Bronchial epithelial cell (primary cell): ENCODE results near the gene MOV10L1. TPM values are rescaled to one million over a fixed set of nuclear protein-coding genes. Genes with fewer than 3 reads are reported as not detected.
A peak's percentile ranks its signal among the peaks of the same experiment; 100 is the strongest.

ENCODE experiments used
- DNase-seq: peaks from one replicate; pipeline ENCODE4 v3.0.0-alpha.2; 2010; ENCODE audit warnings: low read depth
- FAIRE-seq: peaks from 2 replicates; lab custom pipeline; 2011; peaks lifted over from hg19 to GRCh38; lab: Jason Lieb, UNC
- H3K27me3 ChIP-seq: 2 replicates; pipeline ENCODE4 v1.5.1; 2011; ENCODE audit warnings: low read length; ENCODE audit not compliant: control insufficient read depth, insufficient read depth
- H3K36me3 ChIP-seq: 2 replicates; pipeline ENCODE4 v1.5.1; 2011; ENCODE audit warnings: low read length; ENCODE audit not compliant: control insufficient read depth, insufficient read depth
- H3K4me3 ChIP-seq: 2 replicates; pipeline ENCODE4 v1.5.1; 2011; ENCODE audit warnings: mild to moderate bottlenecking, low read depth, low read length, control low read depth
- CTCF ChIP-seq: IDR thresholded peaks from 2 replicates; pipeline ENCODE4 v1.5.1; 2011; ENCODE audit warnings: mild to moderate bottlenecking, moderate library complexity, low read length, control low read depth, inconsistent platforms; ENCODE audit not compliant: insufficient read depth, severe bottlenecking
- total RNA-seq: library from RNA; depleted of rRNA; stranded (reverse); fragments of >200 nt; gene quantifications from 2 replicates; pipeline ENCODE4 v1.2.1, GENCODE V29; 2014

Gene MOV10L1
- total RNA-seq, 1 donor from 2014 or later, result 0.26 TPM

DNA sequence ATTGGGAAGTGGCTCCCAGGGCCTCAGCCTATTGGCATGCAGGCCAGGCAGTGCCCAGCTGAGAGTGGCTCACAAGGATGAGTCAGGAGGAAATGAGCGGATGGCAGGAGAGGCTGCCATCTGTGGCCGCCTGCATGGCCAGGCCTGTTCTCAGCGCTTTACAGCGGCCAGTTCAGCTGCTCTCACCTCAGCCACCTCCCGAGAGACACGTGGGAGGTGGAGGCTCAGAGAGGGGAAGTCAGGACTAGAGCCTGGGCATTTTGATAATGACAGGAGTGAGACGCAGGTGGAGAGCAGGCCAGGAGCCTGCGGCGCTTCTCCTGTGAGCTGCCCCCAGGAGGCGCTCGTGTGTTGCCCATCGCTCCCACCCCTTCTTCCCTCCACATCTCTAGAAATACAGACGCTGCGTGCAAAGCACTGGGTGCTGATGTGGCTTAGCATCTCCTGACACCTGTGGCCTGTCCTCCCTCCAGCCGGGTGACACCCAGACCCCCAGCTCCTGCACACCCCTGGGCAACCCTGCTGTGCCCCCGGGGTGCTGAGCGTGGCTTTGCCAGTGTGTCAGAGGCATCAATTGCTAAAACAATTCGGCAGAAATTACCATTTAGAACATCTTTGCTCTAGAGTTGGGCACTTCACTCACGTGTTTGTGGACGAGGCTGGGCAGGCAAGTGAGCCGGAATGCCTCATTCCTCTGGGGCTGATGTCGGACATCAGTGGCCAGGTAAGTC, 59.4 kb downstream of the MOV10L1 start:
- peak; percentile 99 for TF ChIP-seq CTCF
- Histone ChIP-seq H3K4me3 (no peak overlapping the region), H3K36me3 (no peaks in the 10 kb centered on the region), H3K27me3 (no peaks in the 10 kb centered on the region)
- FAIRE-seq (no peak), DNase-seq (peak; percentile 95)

- H3K4me3 ChIP-seq, result no peak overlapping the region
Observed at GRCh38 chr22:50150161-50151129, 60.6 kb downstream of the MOV10L1 start.

GRCh38 chr22:50151571-50152537, 62.0 kb downstream of the MOV10L1 start:
- Histone ChIP-seq H3K27me3 (no peaks in the 10 kb centered on the region), H3K4me3 (no peak overlapping the region), H3K36me3 (no peaks in the 10 kb centered on the region)
- DNase-seq (no peak), FAIRE-seq (peak; percentile 92)
- no peak for TF ChIP-seq CTCF

More at GRCh38 chr22:50150161-50151129, 60.6 kb downstream of the MOV10L1 start:
- Histone ChIP-seq H3K27me3 (no peaks in the 10 kb centered on the region), H3K36me3 (no peaks in the 10 kb centered on the region)
- FAIRE-seq (peak; percentile 18), DNase-seq (no peak)
- TF ChIP-seq CTCF, result no peak

- H3K27me3 ChIP-seq, result no peaks in the 10 kb centered on the region
- FAIRE-seq (no peak), DNase-seq (no peak)
- no peak overlapping the region for H3K4me3 ChIP-seq
- H3K36me3 ChIP-seq, result no peaks in the 10 kb centered on the region
- TF ChIP-seq CTCF, result no peak
Observed at GRCh38 chr22:50153056-50153755, 63.4 kb downstream of the MOV10L1 start.

DNA sequence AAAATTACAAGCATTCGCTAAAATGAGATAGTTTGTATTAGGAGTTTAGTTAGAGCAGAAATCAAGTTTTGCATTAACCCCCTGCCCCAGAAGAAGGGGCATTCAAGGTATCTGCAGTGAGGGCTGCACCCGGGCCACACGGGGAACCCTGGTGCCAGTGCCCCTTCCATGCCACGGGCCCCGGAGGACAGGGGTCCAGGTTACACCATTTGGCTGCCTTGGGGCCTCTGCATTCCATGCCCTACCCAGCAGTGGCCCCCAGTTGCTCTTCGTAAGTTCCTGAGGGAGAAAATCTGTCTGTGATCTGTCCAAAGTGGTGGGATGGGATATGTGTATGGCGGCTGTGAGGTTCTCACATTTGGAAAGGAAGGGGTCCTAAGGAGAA, 63.9 kb downstream of the MOV10L1 start:
- DNase-seq (no peak), FAIRE-seq (no peak)
- no peaks in the 10 kb centered on the region for H3K27me3 ChIP-seq
- no peak overlapping the region for H3K4me3 ChIP-seq
- H3K36me3 ChIP-seq, result no peaks in the 10 kb centered on the region
- no peak for TF ChIP-seq CTCF
